H1 (cell line): ENCODE results near the gene AP1M1. TPM values are rescaled to one million over a fixed set of nuclear protein-coding genes. Genes with fewer than 3 reads are reported as not detected.

Source experiments
- CTCF ChIA-PET: fragments of 300-600 bp; sonication (Branson Sonifier 250); formaldehyde crosslinking; loops from one replicate; lab custom pipeline; 2021; ENCODE audit not compliant: partially characterized antibody; lab: Charles Lee
- POLR2A ChIA-PET: fragments of 300-600 bp; sonication (Branson Sonifier 250); formaldehyde crosslinking; loops from one replicate; lab custom pipeline; 2021; ENCODE audit warnings: inconsistent platforms; ENCODE audit not compliant: partially characterized antibody; lab: Charles Lee
- DNase-seq, 2 experiments: peaks; one replicate each; pipeline versions ENCODE4 v3.0.0 to v3.0.0-alpha.2; 2010 to 2022; ENCODE audit warnings: low spot score in 2 of 2, low read depth in 1 of 2, mixed read lengths in 1 of 2
- FAIRE-seq: peaks from 2 replicates; lab custom pipeline; 2011; peaks lifted over from hg19 to GRCh38; lab: Jason Lieb, UNC
- H2AFZ ChIP-seq: 2 replicates; pipeline ENCODE4 v1.8.1; 2012; ENCODE audit warnings: low read length, inconsistent platforms
- H2AK5ac ChIP-seq: 2 replicates; pipeline ENCODE4 v1.6.1; 2013; ENCODE audit warnings: low read depth, low read length
- H2BK120ac ChIP-seq: replicated peaks from 2 replicates; pipeline ENCODE3; 2013; ENCODE audit warnings: low read depth, low read length, inconsistent platforms
- H2BK12ac ChIP-seq: 2 replicates; pipeline ENCODE4 v1.6.1; 2013; ENCODE audit warnings: low read depth, low read length
- H2BK15ac ChIP-seq: 2 replicates; pipeline ENCODE4 v1.6.1; 2013; ENCODE audit warnings: low read length
- H2BK20ac ChIP-seq: 2 replicates; pipeline ENCODE4 v1.6.1; 2013; ENCODE audit warnings: low read length
- H2BK5ac ChIP-seq: 2 replicates; pipeline ENCODE4 v1.6.1; 2013; ENCODE audit warnings: low read depth, low read length
- H3K14ac ChIP-seq: 2 replicates; pipeline ENCODE4 v1.6.1; 2013; ENCODE audit warnings: inconsistent platforms; ENCODE audit not compliant: insufficient read length
- H3K18ac ChIP-seq: 2 replicates; pipeline ENCODE4 v1.6.1; 2013; ENCODE audit warnings: low read length; ENCODE audit errors: extremely low read depth
- H3K23ac ChIP-seq: 2 replicates; pipeline ENCODE4 v1.6.1; 2013; ENCODE audit warnings: inconsistent platforms; ENCODE audit not compliant: insufficient read length
- H3K23me2 ChIP-seq: 2 replicates; pipeline ENCODE4 v1.6.1; 2013; ENCODE audit warnings: low read depth, low read length
- H3K27ac ChIP-seq: 2 replicates; pipeline ENCODE4 v1.6.1; 2011; ENCODE audit warnings: low read depth, low read length, inconsistent platforms
- H3K27me3 ChIP-seq, 4 experiments: replicated peaks in 1 of 4; 1 replicate in 1 of 4; 2 replicates in 3 of 4; pipeline versions ENCODE4 v1.6.1 to v1.8.1; 2011 to 2013; ENCODE audit warnings: low read length in 3 of 4, mild to moderate bottlenecking in 3 of 4, inconsistent platforms in 2 of 4, mixed read lengths in 2 of 4, moderate library complexity in 1 of 4; ENCODE audit not compliant: control insufficient read depth in 3 of 4, insufficient read depth in 3 of 4; ENCODE audit errors: extremely low read depth in 1 of 4
- H3K36me3 ChIP-seq, 4 experiments: 2 replicates each; pipeline versions ENCODE4 v1.6.1 to v1.8.1; 2011 to 2013; ENCODE audit warnings: mild to moderate bottlenecking in 4 of 4, low read length in 3 of 4, moderate library complexity in 2 of 4, control low read depth in 1 of 4, inconsistent platforms in 1 of 4; ENCODE audit not compliant: insufficient read depth in 4 of 4, control insufficient read depth in 2 of 4
- H3K4ac ChIP-seq: replicated peaks from 2 replicates; pipeline ENCODE3; 2013; ENCODE audit warnings: low read length, low read depth, mixed read lengths, inconsistent platforms; ENCODE audit not compliant: insufficient read length
- H3K4me1 ChIP-seq, 4 experiments: replicated peaks in 1 of 4; 1 replicate in 1 of 4; 2 replicates in 3 of 4; pipeline versions ENCODE4 v1.6.1 to v1.8.1; 2011 to 2013; ENCODE audit warnings: low read length in 3 of 4, inconsistent platforms in 2 of 4, mixed read lengths in 1 of 4; ENCODE audit not compliant: insufficient read depth in 4 of 4, control insufficient read depth in 3 of 4
- H3K4me2 ChIP-seq, 2 experiments: 2 replicates each; pipeline versions ENCODE4 v1.6.1 to v1.8.1; 2011 to 2013; ENCODE audit warnings: low read depth in 2 of 2, low read length in 2 of 2, control low read depth in 1 of 2, inconsistent platforms in 1 of 2, mild to moderate bottlenecking in 1 of 2; ENCODE audit not compliant: insufficient read depth in 1 of 2
- H3K4me3 ChIP-seq, 4 experiments: fragments of 200-600, 300-600 bp in 1 of 4; sonication (generic), shearing (Covaris generic), sonication (Bioruptor Twin) in 1 of 4; 2 replicates each; pipeline versions ENCODE4 v1.5.1 to v1.8.1; 2011 to 2016; ENCODE audit warnings: low read length in 4 of 4, low read depth in 3 of 4, control low read depth in 2 of 4, inconsistent platforms in 2 of 4, mild to moderate bottlenecking in 2 of 4, mixed read lengths in 1 of 4, moderate library complexity in 1 of 4; ENCODE audit not compliant: insufficient read depth in 2 of 4; ENCODE audit errors: extremely low read depth in 1 of 4
- H3K56ac ChIP-seq: replicated peaks from 2 replicates; pipeline ENCODE3; 2013; ENCODE audit warnings: low read depth, mild to moderate bottlenecking, mixed read lengths, low read length, inconsistent platforms; ENCODE audit not compliant: insufficient read length
- H3K79me1 ChIP-seq: 2 replicates; pipeline ENCODE4 v1.6.1; 2013; ENCODE audit warnings: low read depth, low read length, control low read depth
- H3K79me2 ChIP-seq, 2 experiments: 2 replicates each; pipeline versions ENCODE4 v1.6.1 to v1.8.1; 2012 to 2013; ENCODE audit warnings: low read length in 2 of 2, mild to moderate bottlenecking in 2 of 2, inconsistent platforms in 1 of 2; ENCODE audit not compliant: insufficient read depth in 2 of 2, control insufficient read depth in 1 of 2
- H3K9ac ChIP-seq, 4 experiments: replicated peaks in 1 of 4; 1 replicate in 1 of 4; 2 replicates in 3 of 4; pipeline versions ENCODE4 v1.6.1 to v1.8.1; 2011 to 2013; ENCODE audit warnings: low read depth in 3 of 4, low read length in 3 of 4, control low read depth in 2 of 4, mild to moderate bottlenecking in 2 of 4, moderate library complexity in 2 of 4, inconsistent platforms in 1 of 4; ENCODE audit errors: extremely low read depth in 1 of 4
- H3K9me3 ChIP-seq, 2 experiments: 2 replicates each; pipeline versions ENCODE4 v1.6.1 to v1.8.1; 2012 to 2013; ENCODE audit warnings: mild to moderate bottlenecking in 2 of 2, moderate library complexity in 2 of 2, control low read depth in 1 of 2, inconsistent platforms in 1 of 2, low read depth in 1 of 2, low read length in 1 of 2, mixed read lengths in 1 of 2; ENCODE audit not compliant: insufficient read depth in 2 of 2
- H4K20me1 ChIP-seq, 2 experiments: replicated peaks in 1 of 2; 2 replicates each; pipeline versions ENCODE3 to v1.8.1; 2011 to 2013; ENCODE audit warnings: inconsistent platforms in 2 of 2, low read length in 2 of 2, mild to moderate bottlenecking in 1 of 2; ENCODE audit not compliant: insufficient read depth in 2 of 2, control insufficient read depth in 1 of 2
- H4K5ac ChIP-seq: 2 replicates; pipeline ENCODE4 v1.6.1; 2013; ENCODE audit warnings: low read length, low read depth, mixed read lengths, inconsistent platforms; ENCODE audit not compliant: insufficient read length
- H4K8ac ChIP-seq: 2 replicates; pipeline ENCODE4 v1.8.0; 2013; ENCODE audit warnings: mild to moderate bottlenecking, moderate library complexity, low read length, inconsistent platforms; ENCODE audit not compliant: insufficient read depth; ENCODE audit errors: extremely low read depth
- H4K91ac ChIP-seq: replicated peaks from 2 replicates; pipeline ENCODE3; 2013; ENCODE audit warnings: low read length, mixed read lengths, inconsistent platforms; ENCODE audit not compliant: insufficient read length
- CEBPB ChIP-seq: IDR thresholded peaks from 2 replicates; pipeline ENCODE4 v1.6.1; 2012; ENCODE audit warnings: low read depth, low read length
- CREB1 ChIP-seq: IDR thresholded peaks from 2 replicates; pipeline ENCODE4 v1.6.1; 2012; ENCODE audit warnings: inconsistent platforms
- EGR1 ChIP-seq: IDR thresholded peaks from 2 replicates; pipeline ENCODE4 v1.6.1; 2011; ENCODE audit warnings: low read depth, low read length, borderline replicate concordance
- EP300 ChIP-seq, 2 experiments: IDR thresholded peaks; 1 replicate in 1 of 2; 2 replicates in 1 of 2; pipeline ENCODE4 v1.6.1; 2011 to 2012; ENCODE audit warnings: low read depth in 2 of 2, low read length in 2 of 2, mild to moderate bottlenecking in 2 of 2, borderline replicate concordance in 1 of 2, inconsistent platforms in 1 of 2, moderate library complexity in 1 of 2
- EZH2 ChIP-seq: fragments of 200-600 bp; sonication (generic); IDR thresholded peaks from 2 replicates; pipeline ENCODE4 v1.7.1; 2012; ENCODE audit warnings: low read depth, mild to moderate bottlenecking, moderate library complexity, low read length, inconsistent platforms; ENCODE audit not compliant: severe bottlenecking
- JUN ChIP-seq: IDR thresholded peaks from 2 replicates; pipeline ENCODE4 v1.6.1; 2011; ENCODE audit warnings: low read depth, mild to moderate bottlenecking, improper control_type of control experiment, low read length
- SP2 ChIP-seq: IDR thresholded peaks from 2 replicates; pipeline ENCODE4 v1.6.1; 2012; ENCODE audit warnings: mild to moderate bottlenecking, low read length, inconsistent platforms
- TAF7 ChIP-seq: optimal IDR thresholded peaks from 2 replicates; pipeline ENCODE3; 2011; ENCODE audit warnings: low read depth, mild to moderate bottlenecking, inconsistent platforms, low read length, moderate library complexity, borderline replicate concordance
- ZNF274 ChIP-seq: IDR thresholded peaks from 2 replicates; pipeline ENCODE4 v1.7.0; 2012; ENCODE audit warnings: low read length, borderline replicate concordance; ENCODE audit errors: extremely low read depth
- WGBS, 2 experiments: shearing (Covaris generic) in 1 of 2; methylation state at CpG; one replicate each; pipeline versions ENCODE4 v1.1.6 to v1.1.7; 2013 to 2015; ENCODE audit warnings: low lambda C conversion rate in 2 of 2, mixed read lengths in 2 of 2, inconsistent platforms in 1 of 2, low coverage in 1 of 2, missing lambda C conversion rate in 1 of 2; ENCODE audit not compliant: insufficient replicate concordance in 2 of 2, insufficient coverage in 1 of 2, insufficient read length in 1 of 2; ENCODE audit errors: extremely low coverage in 1 of 2, missing lambda C conversion rate in 1 of 2; 5-methylcytosine and 5-hydroxymethylcytosine counted together
- polyA plus RNA-seq, 7 experiments: library from polyadenylated mRNA; depleted of rRNA in 3 of 7; stranded (reverse) in 5 of 7; unstranded in 2 of 7; fragments of >200 nt in 5 of 7; fragments of 200-250 nt in 2 of 7; gene quantifications; 1 replicate in 5 of 7; 2 replicates in 1 of 7; 4 replicates in 1 of 7; pipeline versions ENCODE4 v1.2.1 to v1.2.3, GENCODE V29; 2011 to 2013; ENCODE audit warnings: missing spikeins in 2 of 7, mixed read lengths in 2 of 7
- total RNA-seq: library from RNA; stranded (reverse); fragmentation: NEBNext Ultra II Directional; extraction: Animal tissue kit (Norgen Biotek cat#: 25700); gene quantifications from 2 replicates; pipeline ENCODE4 v1.2.1, GENCODE V29; 2021
- TF ChIP-seq, protein P1 (sequence below): IDR thresholded peaks from 2 replicates; pipeline ENCODE4 v1.6.1; 2012; ENCODE audit warnings: inconsistent platforms
- TF ChIP-seq, protein P2 (sequence below): IDR thresholded peaks from 2 replicates; pipeline ENCODE4 v1.6.1; 2011; ENCODE audit warnings: low read length, improper control_type of control experiment

Gene AP1M1
- total and polyA plus RNA-seq, 2 of the 8 experiments (the other 6 are each of a cell fraction or from before 2014, with no cell fraction given): 30.9 to 37.5 TPM

DNA sequence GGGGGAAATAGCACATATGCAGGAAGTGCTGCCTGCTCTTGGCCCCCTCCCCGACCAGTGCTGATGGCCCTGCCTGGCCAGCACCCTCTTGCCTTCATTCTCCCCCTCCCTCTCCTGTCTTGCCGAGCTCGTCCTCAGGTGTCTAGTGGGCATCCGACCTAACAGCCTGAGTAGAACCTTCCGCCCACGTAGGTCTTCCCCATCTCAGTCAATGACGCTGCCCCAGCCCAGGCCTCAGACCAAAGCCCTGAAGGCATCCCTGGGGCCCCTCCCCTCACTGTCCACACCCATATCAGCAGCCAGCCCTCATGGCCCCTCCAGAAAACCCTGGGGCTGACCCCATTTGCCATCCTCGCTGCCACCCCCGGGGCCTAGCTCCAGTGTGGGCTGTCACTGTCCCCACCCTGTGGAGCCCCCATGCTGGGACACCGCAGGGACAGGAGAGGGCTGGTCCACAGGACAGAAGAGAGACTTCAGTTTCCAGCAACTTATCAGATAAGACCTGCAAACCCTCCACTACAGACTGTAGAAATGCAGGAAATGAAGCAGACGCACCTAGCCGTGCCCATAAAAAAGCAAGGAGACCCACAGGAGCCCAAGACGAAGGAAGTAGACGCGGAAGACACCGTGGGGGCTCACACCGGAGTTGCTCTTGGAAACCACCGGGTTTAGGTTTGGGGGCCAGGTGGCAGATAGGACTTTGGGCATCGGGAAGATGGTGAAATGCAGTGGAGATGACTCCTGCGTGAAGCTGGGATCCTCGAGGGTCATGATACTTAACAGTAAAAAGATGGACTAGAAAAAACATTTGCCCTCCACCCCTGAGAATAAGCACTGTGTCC is 38.3 kb downstream of the AP1M1 start:
- Histone ChIP-seq H2AK5ac (no peak overlapping the region), H2BK12ac (no peak overlapping the region), H3K23ac (no peak overlapping the region), H4K20me1 (peaks cover 0 to 3% of the 10 kb centered on the region in 2 experiments), H2BK5ac (no peak overlapping the region), H3K9me3 (no peaks in the 10 kb centered on the region), H3K18ac (no peak overlapping the region), H3K56ac (no peak overlapping the region), H3K27ac (no peak overlapping the region), H3K4ac (no peak overlapping the region), H3K23me2 (no peaks in the 10 kb centered on the region), H3K14ac (no peak overlapping the region), H3K27me3 (no peaks in the 10 kb centered on the region), H2BK120ac (no peak overlapping the region), H3K4me3 (no peak overlapping the region), H4K91ac (no peak overlapping the region), H2AFZ (no peak overlapping the region), H4K5ac (no peak overlapping the region), H3K9ac (no peak overlapping the region), H4K8ac (no peak overlapping the region; the same call in 1 of the 2 replicates), H2BK20ac (no peak overlapping the region), H3K36me3 (no peaks in the 10 kb centered on the region; a peak in 1 of 8 replicates), H3K79me2 (no peaks in the 10 kb centered on the region), H3K79me1 (no peaks in the 10 kb centered on the region), H3K4me2 (no peak overlapping the region), H3K4me1 (no peaks in the 10 kb centered on the region; a peak in 1 of 7 replicates), H2BK15ac (no peak overlapping the region)
- 86% methylated on average over 21 of the region's 21 CpGs; no CpG with 5 or more reads in 1 of the 2 experiments for WGBS, 2 experiments
- FAIRE-seq (no peak), DNase-seq (no peak)
- POLR2A ChIA-PET: no interaction called here
- CTCF ChIA-PET: interaction anchor here (1.0 kb wide), 1 partner anchor 12 kb away, joined by 4 read pairs; no protein-coding TSS in a partner anchor
- TF ChIP-seq, protein P1, sequence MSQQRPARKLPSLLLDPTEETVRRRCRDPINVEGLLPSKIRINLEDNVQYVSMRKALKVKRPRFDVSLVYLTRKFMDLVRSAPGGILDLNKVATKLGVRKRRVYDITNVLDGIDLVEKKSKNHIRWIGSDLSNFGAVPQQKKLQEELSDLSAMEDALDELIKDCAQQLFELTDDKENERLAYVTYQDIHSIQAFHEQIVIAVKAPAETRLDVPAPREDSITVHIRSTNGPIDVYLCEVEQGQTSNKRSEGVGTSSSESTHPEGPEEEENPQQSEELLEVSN: no peak
- no peak for TF ChIP-seq EGR1
- TF ChIP-seq TAF7: no peak
- no peak for TF ChIP-seq EP300 (IDR thresholded peaks at IDR 0.05; ENCODE audit: borderline replicate concordance in 1 of 2, low read depth in 2 of 2, low read length in 2 of 2)
- TF ChIP-seq CEBPB: no peak
- TF ChIP-seq EZH2: no peak
- TF ChIP-seq CREB1: no peak
- no peak for TF ChIP-seq JUN
- TF ChIP-seq, protein P2, sequence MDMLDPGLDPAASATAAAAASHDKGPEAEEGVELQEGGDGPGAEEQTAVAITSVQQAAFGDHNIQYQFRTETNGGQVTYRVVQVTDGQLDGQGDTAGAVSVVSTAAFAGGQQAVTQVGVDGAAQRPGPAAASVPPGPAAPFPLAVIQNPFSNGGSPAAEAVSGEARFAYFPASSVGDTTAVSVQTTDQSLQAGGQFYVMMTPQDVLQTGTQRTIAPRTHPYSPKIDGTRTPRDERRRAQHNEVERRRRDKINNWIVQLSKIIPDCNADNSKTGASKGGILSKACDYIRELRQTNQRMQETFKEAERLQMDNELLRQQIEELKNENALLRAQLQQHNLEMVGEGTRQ: no peak
- no peak for TF ChIP-seq SP2
- no peak for TF ChIP-seq ZNF274
